GM21423 (cell line): ENCODE results near the gene PHF11.
A peak's percentile ranks its signal among the peaks of the same experiment; 100 is the strongest.
"Not testable (repeated sequence)": the region's sequence is repeated elsewhere in the genome, so short reads cannot be mapped to it uniquely, and the experiment has no call there.

Source experiments
- ATAC-seq: cut with Tn5 transposase; IDR thresholded peaks from one replicate; pipeline ENCODE4 v1.9.1; 2021; ENCODE audit warnings: mild to moderate bottlenecking, moderate library complexity; ENCODE audit not compliant: unreplicated experiment

Gene PHF11

DNA sequence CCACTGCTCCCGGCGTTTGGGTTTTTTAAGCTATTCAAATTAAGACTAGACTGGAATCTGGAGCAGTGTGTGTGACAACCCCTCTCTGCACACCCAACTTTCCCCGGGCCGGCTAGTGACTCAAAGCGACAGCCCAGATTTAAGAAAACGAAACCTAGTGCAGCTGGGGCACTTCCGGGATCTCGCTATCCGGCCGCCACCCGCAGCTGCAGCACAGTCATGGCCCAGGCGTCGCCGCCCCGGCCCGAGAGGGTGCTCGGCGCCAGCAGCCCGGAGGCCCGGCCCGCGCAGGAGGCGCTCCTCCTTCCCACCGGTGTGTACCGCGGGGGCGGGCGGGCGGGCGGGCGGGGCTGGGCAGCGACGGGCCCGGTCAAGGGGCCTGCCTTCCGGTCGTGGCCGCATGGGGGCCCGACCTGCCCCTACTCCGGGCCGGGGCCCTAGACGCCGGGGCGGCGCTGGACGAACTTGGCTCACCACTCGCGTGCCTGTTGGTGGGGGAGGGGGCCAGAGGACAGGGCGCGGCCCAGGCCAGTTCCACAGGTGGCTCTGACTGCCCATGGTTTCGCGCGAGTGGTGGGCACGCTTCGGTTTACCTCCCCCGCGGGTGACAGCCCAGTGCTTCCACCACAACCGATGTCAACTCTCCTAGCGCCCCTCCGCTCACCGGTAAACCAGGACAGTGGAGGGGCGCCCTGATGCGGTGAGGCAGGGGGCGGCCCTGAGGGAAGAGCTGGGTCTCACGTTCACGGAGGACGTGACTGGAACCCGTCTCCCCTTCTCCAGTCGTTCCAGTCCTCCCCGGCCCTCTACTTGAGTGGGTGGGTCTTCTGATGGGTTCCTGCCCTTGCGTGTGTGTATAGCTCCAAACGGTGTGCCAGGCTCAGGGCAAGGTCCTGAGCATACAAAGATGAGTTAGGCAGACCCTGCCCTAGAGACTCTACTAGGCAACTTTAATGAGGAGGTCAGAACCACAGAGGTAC lies at the start of gene PHF11:
TSS of gene PHF11 (plus strand) at position 171 of the 980 bp plus-strand sequence. CDS start at position 220, 49 bp downstream.
- ATAC-seq, result peak; percentile 69

DNA sequence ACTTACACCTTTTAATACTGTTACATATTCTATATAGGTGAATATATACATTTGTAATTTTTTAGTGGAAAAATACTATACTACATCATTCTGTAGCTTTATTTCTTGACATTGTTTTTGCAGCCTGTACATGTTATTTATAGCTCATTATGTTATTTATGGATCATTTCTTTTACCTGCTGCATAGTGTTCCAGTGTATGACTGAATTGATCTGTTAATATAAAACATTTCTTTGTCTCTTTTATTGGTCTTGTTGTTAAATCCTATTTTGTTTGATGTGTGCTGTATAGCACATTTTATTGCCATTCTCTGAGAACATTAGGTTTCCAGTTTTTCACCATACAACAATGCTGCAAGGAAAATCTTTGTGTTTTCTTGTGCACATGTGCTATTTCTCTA lies 49.3 kb upstream of the PHF11 start:
- no peak for ATAC-seq

DNA sequence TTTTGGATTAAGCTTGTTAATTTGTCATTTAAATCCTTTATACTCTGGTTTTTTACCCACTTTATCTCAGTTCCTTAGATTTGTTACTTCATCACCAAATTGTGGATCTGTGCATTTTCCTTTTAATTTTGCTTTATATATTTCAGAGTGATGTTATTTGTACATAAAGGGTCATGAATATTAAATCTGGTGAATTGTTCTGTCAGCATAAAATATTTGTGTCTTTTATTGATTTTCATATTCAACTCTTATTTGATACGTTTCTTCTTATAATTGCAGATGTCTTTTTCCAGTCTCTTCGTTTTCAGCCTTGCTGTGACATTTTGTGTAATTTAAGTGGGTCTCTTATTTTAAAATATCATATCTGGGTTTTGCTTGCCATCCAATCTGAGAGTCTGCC lies 47.0 kb upstream of the PHF11 start:
- no peak for ATAC-seq

DNA sequence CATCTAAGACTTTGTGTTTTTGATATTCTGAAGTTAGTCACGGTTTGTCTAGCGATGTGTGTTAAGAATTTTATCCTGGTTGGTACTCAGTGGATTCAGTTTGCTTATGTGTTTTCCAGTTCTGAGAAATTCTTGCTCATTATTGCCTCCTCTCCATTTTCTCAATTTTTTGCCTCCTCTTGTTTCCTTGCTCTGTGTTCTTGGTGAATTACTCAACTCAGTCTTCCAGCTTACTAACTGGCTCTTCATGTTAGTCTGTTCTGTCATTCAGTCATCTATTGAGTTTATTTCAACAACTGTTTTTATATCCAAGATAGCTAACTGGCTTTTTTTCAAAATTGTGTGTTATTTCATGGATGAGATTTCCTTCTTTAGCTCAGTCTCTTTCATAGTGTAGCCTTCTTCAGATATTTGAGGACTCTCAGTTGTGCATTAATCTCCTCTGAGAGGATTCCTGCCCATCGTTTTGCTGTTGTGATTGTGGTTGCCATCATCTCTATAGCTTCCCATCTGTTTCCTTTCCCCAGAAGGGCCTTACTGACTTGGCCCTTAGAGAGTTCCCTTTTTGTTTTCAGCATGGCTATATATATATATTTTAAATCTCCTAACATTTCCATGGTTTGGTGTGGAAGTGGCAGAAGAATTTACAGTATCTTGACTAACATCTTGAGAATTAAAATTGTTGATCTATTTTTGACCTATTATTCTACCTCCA lies 45.5 kb upstream of the PHF11 start:
- ATAC-seq, result no peak

DNA sequence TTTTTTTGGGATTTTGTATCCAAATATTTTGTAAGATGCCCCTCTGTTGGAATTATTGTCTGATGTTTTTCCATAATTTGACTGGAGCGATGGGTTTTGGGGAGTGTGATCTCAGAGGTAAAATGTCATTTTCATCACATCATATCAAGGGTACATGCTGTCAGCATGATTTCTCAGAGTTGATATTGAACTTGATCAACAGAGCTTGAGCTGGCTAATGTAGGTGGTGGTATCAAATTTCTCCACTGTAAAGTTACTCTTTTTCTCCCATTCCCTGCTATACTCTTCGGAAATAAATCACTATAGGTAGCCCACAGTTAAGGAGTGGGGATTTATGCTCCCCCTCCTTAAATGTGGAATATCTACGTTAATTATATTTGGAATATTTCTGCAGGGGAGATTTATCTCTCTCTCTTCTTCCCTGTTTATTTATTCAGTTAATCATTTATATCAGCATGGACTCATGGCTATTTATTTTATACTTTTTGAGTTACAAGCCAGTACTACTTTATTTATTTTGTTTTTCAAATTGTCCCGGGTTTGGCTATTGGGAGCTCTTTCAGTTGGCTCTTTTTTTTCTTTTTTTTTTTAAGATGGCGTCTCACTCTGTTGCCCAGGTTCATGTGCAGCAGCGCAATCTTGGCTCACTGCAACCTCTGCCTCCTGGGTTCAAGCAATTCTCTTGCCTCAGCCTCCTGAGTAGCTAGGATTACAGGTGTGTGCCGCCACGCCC lies 42.9 kb upstream of the PHF11 start:
- no peak for ATAC-seq

DNA sequence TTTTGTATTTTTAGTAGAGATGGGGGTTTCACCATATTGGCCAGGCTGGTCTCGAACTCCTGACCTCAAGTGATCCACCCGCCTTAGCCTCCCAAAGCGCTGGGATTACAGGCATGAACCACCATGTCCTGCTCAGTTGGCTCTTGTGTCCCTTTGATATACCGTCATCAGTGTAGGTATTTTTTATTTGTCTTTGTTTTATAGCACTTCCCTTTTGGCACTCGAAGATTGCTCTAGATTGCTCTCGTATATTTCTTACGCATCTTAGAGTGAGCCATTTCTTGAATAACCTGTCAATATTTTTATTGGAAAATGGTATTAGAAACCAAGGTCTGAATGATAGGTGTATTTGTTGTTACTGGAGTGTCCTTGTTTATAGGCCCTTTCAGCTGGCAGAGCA lies 42.3 kb upstream of the PHF11 start:
- ATAC-seq, result no peak

DNA sequence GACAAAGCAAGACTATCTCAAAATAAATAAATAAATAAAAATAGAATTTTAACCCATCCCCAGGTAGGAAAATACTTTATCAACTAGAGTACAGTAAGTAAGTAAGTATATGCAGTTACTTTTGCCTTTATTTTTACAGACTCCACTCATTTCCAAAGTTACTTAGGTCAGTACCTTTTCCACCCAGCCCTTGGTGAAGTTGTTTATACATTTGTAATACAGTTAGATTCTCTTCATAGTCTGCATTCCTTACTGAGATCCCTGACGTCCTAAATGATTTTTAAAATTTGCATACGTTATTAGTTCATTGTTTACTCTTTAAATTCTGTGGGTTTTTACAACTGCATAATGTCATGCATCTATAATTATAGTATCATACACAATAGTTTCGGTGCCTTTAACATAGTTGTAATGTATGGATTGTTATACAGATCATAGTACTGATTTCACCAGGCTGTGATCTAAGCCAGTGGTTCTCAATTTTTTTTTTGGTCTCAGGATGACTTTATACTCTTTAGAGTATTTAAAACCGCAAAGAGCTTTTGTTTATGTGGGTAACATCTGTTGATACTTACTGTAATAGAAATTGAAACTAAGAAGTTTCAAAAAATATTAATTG lies 41.3 kb upstream of the PHF11 start:
- peak; percentile 91 for ATAC-seq

DNA sequence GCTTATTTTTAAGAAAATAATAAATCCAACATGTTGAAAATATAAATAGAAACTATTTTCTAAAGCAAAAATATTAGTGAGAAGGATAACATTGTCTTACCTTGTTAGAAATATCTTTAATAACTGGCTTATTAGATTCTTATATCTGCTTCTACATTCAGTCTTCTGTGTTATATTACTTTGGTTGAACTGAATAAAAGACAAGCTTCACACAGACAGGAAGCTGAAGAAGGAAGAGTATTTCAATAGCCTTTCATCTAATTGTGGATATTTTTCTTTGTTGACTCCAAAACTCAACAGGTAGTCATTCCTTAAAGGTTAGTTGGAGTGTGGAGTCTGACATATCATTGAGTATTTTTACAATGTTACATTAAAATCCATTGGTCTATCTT lies 40.8 kb upstream of the PHF11 start:
- peak; percentile 22 for ATAC-seq

DNA sequence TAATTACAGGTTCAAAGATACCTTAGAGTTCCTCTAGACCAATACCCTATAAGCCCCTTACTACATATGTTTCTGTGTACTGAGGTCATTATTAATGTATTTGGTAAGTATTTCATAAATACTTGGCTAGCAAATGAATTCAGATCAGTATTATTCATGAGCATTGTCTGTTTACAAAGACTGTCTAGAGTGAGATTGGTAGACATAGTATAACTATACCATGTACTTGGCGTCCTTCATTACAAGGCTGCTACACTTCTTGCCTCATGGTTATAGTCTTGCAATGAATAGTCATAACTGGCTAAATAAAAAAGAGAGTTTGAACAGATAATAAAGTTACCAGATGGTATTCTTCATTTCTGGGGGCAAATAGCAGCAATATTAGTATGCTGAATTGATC lies 39.6 kb upstream of the PHF11 start:
- no peak for ATAC-seq

DNA sequence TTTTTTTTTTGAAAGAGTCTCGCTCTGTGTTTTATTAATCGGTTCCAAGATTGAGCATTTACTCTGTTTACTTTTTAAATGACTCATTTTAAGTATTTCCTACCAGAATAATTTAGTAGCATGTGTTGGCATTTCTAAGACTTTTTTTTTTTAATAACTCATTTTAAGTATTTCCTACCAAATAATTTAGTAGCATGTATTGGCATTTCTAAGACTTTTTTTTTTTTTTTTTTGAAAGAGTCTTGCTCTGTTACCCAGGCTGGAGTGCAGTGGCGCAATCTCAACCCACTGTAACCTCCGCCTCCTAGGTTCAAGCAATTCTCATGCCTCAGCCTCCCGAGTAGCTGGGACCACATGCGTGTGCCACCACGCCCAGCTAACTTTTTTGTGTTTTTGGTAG lies 38.5 kb upstream of the PHF11 start:
- ATAC-seq, result no peak

DNA sequence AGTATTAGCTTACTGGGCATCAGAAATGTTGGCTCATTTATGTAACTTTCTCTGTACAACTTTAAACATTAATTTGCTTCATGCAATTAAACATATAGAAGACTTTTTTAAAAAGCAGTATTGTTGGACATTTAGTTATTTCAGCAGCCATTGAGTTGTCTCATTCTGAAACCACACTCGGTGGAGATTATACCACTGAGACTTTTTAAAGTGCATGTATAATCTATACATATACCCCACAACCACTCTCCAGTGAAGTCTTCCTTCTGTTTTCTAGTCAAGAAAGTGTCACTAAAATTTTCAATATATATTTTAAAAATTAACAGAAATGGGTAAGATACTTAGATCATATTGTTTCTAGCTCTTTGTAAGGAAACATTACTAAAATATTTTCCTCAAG lies 36.2 kb upstream of the PHF11 start:
- peak; percentile 47 for ATAC-seq

DNA sequence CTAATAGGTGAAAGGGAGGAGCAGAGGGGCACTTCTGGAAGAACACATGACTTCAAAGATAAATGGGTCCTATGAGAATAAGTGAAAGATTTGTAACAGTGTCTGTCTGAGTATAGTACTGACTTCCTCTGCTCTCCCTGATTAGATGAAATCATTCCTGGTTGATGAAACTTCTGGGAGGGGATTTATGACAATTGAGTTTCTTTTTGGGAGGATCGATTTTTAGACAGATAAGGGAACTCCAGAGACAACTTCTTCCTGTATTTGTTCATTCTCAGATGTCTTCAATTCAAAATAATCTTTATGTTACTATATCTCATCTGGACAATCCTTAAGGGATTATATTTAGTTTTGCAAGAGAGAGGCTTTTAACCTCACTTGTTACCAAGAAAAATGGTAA lies 31.7 kb upstream of the PHF11 start:
- no peak for ATAC-seq

DNA sequence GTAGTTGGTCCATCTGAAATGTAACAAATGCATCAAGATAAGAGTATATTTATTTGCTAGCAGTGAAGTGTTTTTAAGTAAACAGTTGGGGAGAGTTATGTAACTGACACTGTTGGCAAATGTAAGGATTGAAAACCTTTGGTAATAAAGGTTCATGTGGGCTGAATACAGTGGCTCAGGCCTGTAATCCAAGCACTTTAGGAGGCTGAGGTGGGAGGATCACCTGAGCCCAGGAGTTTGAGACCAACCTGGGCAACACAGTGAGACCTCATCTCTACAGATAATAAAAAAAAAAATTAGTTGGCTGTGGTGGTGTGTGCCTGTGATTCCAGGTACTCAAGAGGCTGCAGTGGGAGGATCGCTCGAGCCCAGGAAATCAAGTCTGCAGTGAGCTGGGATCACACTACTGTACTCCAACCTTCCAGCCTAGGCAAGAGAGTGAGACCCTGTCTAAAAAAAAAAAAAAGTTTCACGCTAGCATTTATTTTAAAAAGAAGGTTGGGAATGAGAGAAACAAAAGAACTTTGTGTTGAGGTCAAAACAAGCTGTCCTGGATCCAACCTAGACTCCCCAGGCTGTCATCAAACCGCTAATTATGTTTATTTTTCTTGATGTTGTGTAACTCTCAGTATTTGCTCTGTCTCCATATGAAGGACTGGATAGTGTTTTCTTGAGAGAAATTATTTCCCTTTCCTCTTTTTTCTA lies 31.0 kb upstream of the PHF11 start:
- ATAC-seq, result no peak

DNA sequence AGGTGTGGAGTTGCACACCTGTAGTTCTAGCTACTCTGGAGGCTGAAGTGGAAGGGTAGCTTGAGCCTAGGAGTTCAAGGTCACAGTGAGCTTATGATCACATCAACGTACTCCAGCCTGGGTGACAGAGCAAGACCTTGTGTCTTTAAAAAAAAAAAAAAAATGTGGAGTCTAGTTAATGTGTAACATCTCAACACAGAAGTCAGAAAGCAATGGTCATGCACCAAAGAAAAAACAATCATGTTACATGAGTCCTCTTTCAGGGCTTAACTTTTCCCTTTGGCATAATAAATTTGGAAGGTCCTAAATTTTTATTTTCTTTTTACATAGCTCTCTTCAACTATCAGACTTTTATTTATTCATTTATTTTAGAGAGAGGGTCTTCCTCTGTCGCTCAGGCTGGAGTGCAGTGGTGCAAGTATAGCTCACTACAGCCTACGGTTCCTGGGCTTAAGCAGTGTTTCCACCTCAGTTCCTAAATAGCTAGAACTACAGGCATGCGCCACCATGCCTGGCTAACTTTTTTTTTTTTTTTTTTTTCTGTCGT lies 29.4 kb upstream of the PHF11 start:
- no peak for ATAC-seq

DNA sequence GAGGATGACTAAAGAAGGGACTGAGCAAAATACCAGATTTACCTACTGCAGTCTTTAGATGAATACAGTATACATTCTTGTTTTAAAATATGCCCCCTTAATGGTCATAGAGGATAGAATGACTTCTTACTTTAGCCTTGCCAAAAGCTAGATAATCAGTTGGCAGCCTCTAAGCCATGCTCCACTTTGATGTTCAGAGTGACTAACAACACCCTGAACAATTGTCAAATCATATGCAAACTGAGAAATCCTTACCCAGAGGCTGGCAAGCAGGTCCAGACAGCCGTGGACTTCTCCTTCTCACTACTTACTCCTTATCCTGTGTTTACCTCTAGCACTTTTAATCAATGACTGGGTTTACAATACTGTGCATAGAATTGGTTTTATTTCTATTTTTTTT lies 23.6 kb upstream of the PHF11 start:
- no peak for ATAC-seq

DNA sequence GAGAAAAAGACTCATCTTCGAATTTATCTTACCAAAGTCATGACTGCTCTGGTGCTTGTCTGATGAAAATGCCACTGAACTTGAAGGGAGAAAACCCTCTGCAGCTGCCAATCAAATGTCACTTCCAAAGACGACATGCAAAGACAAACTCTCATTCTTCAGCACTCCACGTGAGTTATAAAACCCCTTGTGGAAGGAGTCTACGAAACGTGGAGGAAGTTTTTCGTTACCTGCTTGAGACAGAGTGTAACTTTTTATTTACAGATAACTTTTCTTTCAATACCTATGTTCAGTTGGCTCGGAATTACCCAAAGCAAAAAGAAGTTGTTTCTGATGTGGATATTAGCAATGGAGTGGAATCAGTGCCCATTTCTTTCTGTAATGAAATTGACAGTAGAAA lies 19.2 kb upstream of the PHF11 start:
- no peak for ATAC-seq

DNA sequence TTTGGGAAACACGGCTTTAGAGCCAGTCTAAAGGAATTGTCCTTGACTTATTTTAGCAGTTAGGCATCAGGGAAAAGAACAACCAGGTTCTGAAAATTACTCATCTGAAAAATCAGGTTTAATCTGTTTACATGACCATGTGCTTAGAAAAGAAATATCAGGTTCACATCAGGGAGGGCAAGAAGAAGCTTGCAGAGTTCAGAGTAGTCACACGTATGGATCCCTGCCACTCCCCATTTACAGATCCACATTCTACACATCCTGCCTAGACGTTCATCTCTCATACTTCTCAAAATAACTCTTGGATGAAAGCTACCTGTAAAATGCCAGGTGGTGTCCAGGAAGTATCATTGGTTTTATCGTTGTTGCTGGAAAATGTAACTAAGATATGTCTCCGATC lies 14.0 kb upstream of the PHF11 start:
- ATAC-seq, result no peak

DNA sequence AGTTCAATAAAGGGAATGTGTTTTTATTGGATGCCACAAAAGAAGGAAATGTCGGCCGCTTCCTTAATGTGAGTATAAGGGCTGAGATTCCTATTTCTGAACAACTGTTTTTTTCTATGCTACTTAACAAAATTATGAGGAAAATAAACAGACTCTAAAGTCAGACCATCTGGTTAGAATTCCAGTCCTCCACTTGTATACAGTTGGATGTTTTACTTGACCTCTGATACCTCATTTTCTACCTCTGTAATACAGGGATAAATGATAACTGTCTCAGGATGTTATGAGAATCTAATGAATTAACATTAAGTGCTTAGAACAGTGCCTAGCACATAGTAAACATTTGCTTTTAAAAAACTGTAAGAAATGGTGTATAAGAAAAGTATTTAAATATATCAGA lies 7.2 kb upstream of the PHF11 start:
- ATAC-seq, result no peak

DNA sequence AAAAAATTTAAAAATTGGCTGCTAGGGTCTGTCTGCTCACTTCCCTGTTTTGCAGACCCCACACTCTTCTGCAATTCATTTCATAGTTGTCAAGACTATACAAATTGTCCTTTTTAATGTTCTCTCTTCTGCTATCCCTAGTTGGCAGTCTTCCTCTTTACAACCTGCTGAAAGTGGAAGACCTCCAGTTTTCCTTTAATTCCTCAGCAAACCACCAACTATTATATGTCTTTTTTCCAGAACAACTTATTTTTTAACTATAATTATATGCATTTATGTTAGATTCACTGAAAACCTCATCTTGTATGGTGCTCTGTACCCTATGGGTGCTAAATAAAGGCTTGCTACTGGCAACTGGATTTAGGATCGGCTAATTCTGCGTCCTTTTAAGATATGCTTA lies 1.1 kb upstream of the PHF11 start:
- ATAC-seq, result no peak

DNA sequence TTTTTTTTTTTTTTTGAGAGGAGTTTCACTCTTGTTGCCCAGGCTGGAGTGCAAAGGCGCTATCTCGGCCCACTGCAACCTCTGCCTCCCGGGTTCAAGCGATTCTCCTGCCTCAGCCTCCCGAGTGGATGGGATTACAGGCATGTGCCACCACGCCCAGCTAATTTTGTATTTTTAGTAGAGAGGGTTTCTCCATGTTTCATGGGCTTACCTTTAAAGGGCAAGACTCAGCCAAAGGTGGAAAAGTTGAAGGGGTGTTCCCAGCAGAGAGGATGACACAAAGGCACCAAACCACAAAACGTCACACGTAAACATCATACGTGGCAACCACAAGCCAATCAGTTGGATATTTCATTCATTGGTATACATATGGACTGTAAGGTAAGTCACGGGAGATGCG lies 1.1 kb downstream of the PHF11 start:
- ATAC-seq, result not testable (repeated sequence)
